HepG2 (cell line): ENCODE results near the gene ACSF3. TPM values are rescaled to one million over a fixed set of nuclear protein-coding genes. Genes with fewer than 3 reads are reported as not detected.
A peak's percentile ranks its signal among the peaks of the same experiment; 100 is the strongest.

Experiments used
- KLF6 ChIP-seq: IDR thresholded peaks from 2 replicates; pipeline ENCODE4 v1.8.0; 2016; ENCODE audit warnings: missing biosample characterization, missing genetic modification reagents
- KLF9 ChIP-seq: IDR thresholded peaks from 2 replicates; pipeline ENCODE4 v1.6.1; 2016; ENCODE audit warnings: low read depth
- MEF2D ChIP-seq: sonication (generic); formaldehyde crosslinking; IDR thresholded peaks from 2 replicates; pipeline ENCODE4 v1.5.1; 2020; ENCODE audit warnings: mild to moderate bottlenecking, missing genetic modification reagents
- RAD51 ChIP-seq: fragments of 450-650 bp; IDR thresholded peaks from 2 replicates; pipeline ENCODE4 v1.6.1; 2016; ENCODE audit warnings: borderline replicate concordance
- RNF2 ChIP-seq: fragments of 450-650 bp; conservative IDR thresholded peaks from 2 replicates; pipeline ENCODE4 v1.6.1; 2016; ENCODE audit warnings: low read depth
- TEAD3 ChIP-seq: optimal IDR thresholded peaks from 2 replicates; pipeline ENCODE3; 2016; ENCODE audit warnings: borderline replicate concordance
- ZFP62 ChIP-seq: sonication (generic); formaldehyde crosslinking; IDR thresholded peaks from 2 replicates; pipeline ENCODE4 v1.4.0; 2020; ENCODE audit warnings: missing genetic modification reagents
- ZHX1 ChIP-seq: sonication (generic); formaldehyde crosslinking; IDR thresholded peaks from 2 replicates; pipeline ENCODE4 v1.8.1; 2022; ENCODE audit warnings: low read depth, mild to moderate bottlenecking, missing genetic modification reagents
- ZNF318 ChIP-seq: sonication (generic); formaldehyde crosslinking; IDR thresholded peaks from 2 replicates; pipeline ENCODE4 v1.4.0; 2020; ENCODE audit warnings: mild to moderate bottlenecking, missing genetic modification reagents
- ZNF609 ChIP-seq: sonication (generic); formaldehyde crosslinking; IDR thresholded peaks from 2 replicates; pipeline ENCODE4 v1.4.0; 2020; ENCODE audit warnings: mild to moderate bottlenecking, missing genetic modification reagents, borderline replicate concordance
- ZZZ3 ChIP-seq: sonication (generic); formaldehyde crosslinking; IDR thresholded peaks from 2 replicates; pipeline ENCODE4 v1.4.0; 2020; ENCODE audit warnings: missing genetic modification reagents, mild to moderate bottlenecking, borderline replicate concordance
- polyA plus RNA-seq, 8 experiments: library from polyadenylated mRNA; depleted of rRNA in 3 of 8; stranded (reverse) in 7 of 8; unstranded in 1 of 8; fragments of >200 nt; fragmentation: Illumina TruSeq in 4 of 8; extraction: Trizol in 4 of 8; gene quantifications; 2 replicates each; pipeline versions ENCODE4 v1.2.1 to v1.2.3, GENCODE V29; 2011 to 2016; ENCODE audit warnings: low read depth in 4 of 8, missing spikeins in 1 of 8, mixed read lengths in 1 of 8; ENCODE audit not compliant: insufficient read depth in 1 of 8
- total RNA-seq, 5 experiments: library from RNA; depleted of rRNA; stranded (reverse); fragments of >200 nt; fragmentation: Illumina TruSeq; extraction: Trizol; gene quantifications; 2 replicates each; pipeline ENCODE4 v1.2.3, GENCODE V29; 2016; ENCODE audit warnings: low read depth in 1 of 5

ACSF3 gene
- total and polyA plus RNA-seq, 2 of the 13 experiments (the other 11 are each of a cell fraction or from before 2014, with no cell fraction given): 14.9 to 30.6 TPM

GRCh38 chr16:89159850-89160354, 66.2 kb downstream of the ACSF3 start (continued):
- TF ChIP-seq ZHX1 (CRISPR knock-in tag) (no peak), KLF6 (CRISPR knock-in tag) (0 out of 2 replicates have a peak, but pooled peaks have one; percentile 12), ZZZ3 (no peak), ZFP62 (CRISPR knock-in tag) (no peak), ZNF609 (CRISPR knock-in tag) (no peak), KLF9 (CRISPR knock-in tag) (no peak), MEF2D (CRISPR knock-in tag) (0 out of 2 replicates have a peak, but pooled peaks have one; percentile 20), RNF2 (0 out of 2 replicates have a peak, but pooled peaks have one; percentile 22), RAD51 (no peak), ZNF318 (no peak), TEAD3 (peak; percentile 20)
